COLO668 (cell line): Measurements from ENCODE around the gene CBLC.

Source experiments
- DNase-seq: peaks from one replicate; lab custom pipeline; 2025; ENCODE audit not compliant: unreplicated experiment; lab: John Stamatoyannopoulos, UW

The CBLC gene

GRCh38 chr19:44848036-44848811 lies 70.5 kb downstream of the CBLC start:
- peak; percentile 32 for DNase-seq

- DNase-seq = no peak
Measured at GRCh38 chr19:44848812-44849447, 71.2 kb downstream of the CBLC start.
